HG02943 (cell line): ENCODE data around the gene PPARG.
"Not testable (repeated sequence)": the region's sequence is repeated elsewhere in the genome, so short reads cannot be mapped to it uniquely, and the experiment has no call there.

Source experiments
- ATAC-seq: cut with Tn5 transposase; IDR thresholded peaks from one replicate; pipeline ENCODE4 v1.9.1; 2021; ENCODE audit warnings: mild to moderate bottlenecking, low read depth, moderate library complexity; ENCODE audit not compliant: unreplicated experiment

The PPARG gene

DNA sequence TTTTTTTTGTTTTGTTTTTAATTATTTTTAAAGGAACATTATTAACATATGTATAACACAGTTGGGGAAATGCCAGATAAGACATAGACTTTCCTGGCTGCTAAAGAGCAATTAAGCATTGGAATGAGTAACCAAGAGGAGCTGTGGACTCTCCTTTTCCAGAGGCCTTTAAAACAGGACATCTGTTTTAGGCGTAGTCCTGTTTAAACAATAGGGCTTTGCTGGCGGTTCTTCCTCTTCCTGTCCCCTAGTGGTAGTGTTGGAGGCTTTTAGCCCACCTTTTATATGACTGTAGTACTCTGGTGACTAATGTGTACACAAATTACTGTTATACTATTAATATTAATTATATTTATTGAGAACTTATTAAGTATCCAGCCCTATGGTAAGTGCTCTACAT is 81.9 kb downstream of the PPARG start:
- ATAC-seq, result no peak

DNA sequence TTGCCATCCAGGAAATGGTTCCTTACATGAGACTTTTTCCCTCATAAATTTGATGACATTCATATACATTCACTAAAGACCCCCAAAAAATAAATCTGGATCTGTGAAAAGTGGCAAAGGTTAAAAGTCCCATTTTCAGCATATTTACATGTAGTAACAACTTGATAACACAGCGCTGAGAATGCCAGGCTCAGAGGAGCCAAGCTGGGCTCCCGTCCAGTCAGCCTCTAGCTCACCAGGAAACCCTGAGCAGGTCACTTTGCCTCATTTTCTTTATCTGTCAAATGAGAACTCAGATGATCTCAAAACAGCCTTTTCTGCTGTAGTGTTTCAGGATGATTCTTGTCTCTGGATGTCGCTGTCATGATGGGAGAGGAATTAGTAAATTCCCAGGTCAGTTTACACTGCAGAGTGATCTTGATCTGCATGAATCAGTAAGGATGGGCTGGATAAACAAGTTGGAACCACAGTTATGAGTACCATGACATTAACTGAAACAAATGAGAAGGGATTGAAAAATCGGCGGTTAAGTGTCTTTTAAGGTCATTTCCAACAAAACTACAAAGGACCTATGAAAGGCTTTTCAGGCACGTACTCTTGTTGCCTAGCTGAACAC is 82.8 kb downstream of the PPARG start:
- no peak for ATAC-seq

DNA sequence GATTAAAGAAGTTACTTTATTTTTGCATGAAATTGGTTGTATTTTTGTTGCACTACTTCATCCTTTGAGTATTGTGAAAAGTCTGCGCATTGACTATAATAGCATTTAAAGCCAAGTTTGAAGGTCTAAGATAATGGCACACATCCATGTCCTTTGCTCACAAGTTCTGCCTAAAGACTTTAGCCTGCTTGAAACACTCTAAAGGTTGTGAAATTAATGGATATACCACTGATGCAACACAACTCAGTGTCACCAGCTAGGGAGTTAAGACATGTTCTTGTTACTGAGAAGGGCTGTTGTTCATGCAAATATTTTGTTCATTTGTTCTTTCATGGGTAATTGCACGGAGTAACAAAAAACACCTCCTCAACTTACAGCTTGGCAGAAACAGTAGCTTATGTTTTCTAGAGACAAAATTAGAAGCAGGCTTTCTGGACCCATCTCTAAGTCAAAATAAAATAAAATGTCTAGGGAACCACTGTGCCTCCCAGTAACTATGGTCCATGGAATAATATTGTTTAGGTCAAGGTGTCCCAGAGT is 83.9 kb downstream of the PPARG start:
- ATAC-seq, result no peak

DNA sequence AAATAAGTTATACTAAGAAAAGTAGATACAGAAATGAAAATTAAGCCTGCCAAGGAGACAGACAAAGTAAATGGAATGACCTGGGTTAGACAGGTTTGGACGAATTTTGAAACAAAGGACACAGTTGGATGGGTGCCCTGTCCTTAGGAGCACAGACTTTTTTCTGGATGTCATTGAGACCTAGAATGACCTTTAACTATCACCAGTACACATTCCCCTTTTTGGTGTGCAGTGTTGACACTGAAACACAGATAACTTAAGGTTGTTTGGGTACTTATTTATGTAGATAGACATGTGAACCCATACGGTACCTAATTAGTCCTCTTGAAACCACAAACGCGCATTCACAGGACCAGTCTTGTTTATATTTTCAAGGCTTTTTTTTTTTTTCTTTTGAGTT is 86.7 kb downstream of the PPARG start:
- no peak for ATAC-seq

DNA sequence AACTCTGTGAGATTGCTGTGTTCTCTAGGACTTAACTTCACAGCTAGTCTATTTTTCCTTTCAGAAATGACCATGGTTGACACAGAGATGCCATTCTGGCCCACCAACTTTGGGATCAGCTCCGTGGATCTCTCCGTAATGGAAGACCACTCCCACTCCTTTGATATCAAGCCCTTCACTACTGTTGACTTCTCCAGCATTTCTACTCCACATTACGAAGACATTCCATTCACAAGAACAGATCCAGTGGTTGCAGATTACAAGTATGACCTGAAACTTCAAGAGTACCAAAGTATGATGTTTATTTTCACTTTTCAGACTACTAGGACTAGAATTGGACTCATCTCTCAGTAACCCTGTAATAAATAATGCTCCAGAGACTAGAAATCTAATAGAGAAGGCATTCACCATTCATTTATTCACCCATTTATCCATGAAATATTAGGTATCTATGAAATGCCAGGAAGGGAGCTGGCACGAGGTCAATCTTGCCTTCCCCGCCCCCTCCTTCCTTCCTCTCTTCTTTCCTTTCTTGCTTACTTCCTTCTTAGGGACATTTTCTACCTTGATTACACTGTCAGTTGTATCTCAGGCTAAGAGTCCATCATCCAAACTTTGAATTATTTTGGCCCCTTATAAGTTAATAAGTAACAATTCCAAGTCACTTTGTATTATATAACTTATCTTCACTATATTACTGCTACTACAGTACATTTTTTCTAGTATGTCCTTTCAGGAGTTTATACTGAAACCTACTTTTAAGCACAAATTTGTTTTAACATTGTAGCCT is 91.0 kb downstream of the PPARG start:
- no peak for ATAC-seq

DNA sequence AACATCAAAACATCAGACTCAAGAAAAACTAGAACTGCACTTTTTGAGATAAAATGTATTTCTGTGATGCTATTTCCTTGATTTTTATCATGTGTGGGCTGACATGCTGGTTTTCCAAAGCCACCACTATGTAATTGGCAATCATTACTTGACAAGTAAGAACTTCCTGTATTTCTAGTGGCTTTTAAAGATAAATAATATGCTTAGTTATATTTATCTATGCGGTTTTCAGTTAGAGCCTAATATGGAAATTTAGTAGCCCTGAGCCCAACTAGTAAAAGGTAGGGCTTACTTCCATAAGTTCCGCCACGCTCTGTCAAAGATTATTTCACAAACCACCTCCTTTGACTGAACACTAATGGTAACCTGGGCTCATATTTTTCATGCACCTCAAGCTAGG is 91.6 kb downstream of the PPARG start:
- no peak for ATAC-seq

DNA sequence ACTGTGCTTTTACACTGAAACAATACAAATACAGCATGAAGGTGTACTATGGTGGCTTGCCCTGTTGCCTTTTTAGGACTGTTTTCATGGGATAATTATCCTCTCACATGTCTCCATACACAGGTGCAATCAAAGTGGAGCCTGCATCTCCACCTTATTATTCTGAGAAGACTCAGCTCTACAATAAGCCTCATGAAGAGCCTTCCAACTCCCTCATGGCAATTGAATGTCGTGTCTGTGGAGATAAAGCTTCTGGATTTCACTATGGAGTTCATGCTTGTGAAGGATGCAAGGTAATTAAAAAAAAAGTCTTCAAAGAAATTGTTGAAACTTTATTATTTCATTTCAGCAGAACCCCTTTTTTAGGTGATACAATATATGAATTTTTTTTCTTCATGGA is 92.3 kb downstream of the PPARG start:
- ATAC-seq, result no peak

DNA sequence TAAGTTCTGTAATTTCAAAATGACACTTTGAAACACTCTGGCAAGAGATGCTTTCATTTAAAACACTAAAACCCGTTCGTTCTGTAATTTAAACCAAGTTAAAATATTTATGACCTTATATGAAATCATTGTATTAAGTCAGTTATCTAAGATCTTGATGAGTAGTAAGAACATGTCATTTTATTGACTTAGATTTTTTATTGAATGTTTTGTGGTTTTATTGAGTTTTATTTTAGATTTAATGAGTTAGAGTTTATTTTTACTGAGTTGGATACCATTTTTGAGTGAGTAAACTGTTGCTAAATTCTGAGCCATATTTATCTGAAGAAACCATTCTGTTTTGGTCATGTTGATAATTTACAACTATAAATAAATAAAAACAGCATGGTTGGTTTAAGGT is 94.3 kb downstream of the PPARG start:
- no peak for ATAC-seq

DNA sequence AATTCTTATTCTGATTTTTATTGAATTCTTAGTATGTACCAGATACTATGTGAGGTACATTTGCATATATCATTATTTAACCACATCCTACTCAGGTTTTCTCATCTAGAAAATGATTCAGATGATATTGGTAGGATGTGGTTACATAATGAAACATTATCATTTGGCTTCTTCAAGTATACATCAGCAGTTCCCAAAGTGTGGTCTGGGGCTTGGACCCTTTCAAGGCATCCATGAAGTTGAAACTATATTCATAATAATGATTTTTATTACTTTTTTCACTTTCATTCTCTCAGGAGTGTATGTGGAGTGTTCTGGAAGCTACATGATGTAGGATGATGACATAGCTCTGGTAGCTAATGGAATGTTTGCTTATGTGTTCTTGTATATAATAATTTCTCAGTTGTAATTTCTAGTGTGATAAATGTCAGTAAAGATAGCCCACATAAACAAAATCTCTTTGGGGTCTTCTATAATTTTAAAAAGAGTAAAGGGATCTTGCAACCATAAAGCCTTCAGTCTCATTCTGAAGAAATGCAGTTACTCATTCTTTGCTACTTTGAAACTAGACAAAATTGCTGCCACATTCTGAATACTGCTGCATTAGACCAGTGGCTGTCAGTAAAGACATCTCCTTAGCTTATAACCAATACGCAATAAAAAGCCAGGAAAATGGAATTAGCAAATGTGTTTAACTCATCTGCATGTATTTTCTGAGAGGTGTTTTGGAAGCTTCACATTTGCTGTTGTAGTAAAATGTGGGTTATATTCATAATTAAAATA is 95.8 kb downstream of the PPARG start:
- no peak for ATAC-seq

DNA sequence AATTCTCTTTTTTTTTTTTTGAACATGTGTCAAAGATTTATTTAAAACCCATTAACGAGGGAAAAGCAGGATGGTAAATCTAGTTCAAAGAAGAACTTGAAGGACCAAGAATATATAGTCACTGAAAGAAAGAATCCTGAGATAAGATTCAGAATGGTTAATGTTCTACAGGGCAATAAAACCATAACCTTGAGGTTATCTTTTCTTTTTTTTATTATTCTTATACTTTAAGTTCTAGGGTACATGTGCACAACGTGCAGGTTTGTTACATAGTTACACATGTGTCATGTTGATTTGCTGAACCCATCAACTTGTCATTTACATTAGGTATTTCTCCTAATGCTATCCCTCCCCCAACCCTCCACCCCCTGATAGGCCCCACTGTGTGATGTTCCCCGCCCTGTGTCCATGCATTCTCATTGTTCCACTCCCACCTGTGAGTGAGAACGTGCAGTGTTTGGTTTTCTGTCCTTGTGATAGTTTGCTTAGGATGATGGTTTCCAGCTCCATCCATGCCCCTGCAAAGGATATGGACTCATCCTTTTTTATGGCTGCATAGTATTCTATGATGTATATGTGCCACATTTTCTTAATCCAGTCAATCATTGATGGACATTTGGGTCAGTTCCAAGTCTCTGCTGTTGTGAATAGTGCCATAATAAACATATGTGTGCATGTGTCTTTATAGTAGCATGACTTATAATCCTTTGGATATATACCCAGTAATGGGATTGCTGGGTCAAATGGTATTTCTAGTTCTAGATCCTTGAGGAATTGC is 97.8 kb downstream of the PPARG start:
- not testable (repeated sequence) for ATAC-seq

DNA sequence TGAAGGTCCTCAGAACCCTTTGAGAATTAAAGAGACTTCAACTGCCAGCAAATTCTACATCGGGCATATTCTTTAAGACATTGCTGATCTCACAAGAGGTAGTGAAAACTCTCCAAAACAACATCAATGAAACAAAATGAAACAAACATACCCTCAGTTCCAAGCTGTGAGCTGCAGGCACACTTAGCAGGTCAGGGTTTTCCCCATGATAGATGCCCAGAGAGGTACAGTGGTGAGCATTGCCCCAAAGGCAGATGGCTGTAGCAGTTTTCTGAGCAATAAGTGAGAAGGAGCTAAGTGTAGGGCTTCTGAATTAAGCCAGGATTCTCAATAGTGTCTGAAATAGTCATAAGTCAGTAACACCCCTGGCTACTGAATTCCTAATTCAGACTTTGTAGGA is 99.3 kb downstream of the PPARG start:
- no peak for ATAC-seq

DNA sequence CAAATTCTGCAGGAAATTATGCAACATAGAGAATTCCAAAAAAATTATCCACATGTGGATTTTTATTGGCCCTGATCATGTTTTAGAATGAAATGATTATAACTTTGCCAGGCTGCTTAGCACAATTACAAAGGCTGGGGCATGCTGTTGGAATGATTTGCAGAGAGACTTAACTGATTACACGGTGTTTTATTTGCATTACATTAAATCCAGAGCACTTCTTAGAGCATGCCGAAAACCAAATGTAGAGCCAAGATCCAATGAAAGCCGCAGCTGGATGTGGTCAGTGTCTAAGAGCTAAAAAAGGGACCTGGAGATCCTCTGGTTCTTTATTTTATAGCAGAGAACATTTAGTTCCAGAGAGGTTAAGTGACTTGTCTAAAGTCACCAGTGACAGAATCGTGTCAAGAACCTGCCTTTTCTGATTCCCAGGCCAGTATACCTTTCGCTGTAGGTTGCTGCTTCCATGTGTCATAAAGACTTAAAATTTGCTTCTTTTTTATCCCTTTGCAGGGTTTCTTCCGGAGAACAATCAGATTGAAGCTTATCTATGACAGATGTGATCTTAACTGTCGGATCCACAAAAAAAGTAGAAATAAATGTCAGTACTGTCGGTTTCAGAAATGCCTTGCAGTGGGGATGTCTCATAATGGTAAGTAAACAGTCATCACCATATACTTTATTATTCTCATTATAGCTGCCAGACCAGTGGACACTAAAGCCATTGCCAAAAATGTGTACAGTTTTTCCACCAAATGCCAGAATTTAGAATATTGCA is 103.4 kb downstream of the PPARG start:
- no peak for ATAC-seq

DNA sequence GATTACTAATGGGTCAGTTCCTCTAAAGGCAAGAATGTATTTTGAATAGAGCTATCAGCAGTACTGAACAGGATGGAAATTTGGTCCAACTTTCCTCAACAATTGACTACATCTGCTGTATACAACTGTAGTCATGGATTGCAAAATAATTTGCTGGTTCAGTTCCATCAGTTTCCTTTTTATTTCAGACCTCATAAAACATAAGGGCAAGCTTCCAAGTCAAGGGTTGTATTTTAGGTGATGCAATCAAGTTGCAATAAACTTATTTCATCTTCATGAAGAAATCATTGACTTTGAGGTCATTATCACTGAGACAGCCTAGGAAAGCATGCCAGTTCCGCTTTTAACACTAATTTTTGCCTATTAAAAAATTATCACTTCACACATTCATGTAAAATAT is 105.0 kb downstream of the PPARG start:
- no peak for ATAC-seq

DNA sequence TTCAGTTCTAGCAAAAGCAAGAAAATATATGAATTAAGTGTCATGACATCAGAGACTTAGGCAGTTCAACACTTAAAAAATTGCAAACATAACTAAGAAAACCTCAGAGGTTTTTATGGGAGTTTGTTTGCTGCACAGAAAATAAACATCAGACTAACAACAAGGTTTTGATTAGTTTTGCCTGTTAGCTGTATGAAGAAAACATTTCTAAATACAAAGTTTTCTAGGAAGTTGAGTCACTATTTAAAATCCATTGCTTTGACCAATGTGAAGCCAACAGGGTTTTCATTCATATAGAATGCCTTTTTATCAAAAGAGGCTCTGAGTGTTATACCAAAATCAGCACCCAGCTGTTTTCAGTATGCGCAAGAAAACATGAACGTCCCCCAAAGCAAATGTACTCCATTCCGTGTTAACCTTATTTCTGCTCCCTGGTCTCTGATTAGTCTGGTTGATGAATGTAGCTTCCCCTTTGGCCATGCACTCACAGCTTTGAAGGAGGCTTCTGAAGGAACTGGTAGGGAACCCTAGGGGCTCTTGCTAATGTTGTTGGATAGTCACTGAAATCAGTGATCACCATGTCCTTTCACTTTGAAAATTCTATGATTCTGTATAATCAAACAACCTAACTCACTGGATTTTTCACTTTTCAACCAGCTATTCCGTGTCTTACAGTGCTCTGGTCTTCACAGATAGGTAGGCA is 105.8 kb downstream of the PPARG start:
- ATAC-seq, result no peak

DNA sequence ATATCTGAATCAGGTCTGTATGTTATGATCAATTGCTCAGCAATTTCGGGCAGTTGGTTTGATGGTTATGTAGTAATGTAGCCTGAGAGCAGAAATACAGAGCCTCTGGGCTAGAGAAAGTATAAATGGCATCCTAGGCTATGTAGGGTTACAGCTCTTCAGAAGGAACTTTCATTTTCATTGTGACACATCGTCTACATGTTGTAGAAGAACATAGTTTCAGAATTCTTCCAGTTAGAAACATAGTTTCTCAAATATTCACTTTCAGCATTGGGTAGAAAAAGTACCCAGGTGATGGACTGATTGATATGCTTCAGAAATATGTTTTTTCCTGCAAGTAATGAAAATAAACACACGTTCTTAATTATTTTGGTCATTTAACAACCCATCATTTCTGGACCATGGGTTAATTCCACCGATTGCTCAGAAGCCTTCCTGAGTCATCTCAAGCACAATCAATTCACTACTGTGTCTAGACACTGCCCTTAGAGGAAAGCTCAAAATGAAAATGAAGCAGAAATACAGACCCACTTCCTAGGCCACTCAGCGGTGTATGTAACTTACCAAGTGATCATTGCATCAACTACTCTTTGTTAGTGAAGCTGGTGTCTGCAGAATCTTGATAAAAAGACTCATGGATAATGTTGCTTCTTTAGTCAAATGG is 106.6 kb downstream of the PPARG start:
- peak; percentile 96 for ATAC-seq

DNA sequence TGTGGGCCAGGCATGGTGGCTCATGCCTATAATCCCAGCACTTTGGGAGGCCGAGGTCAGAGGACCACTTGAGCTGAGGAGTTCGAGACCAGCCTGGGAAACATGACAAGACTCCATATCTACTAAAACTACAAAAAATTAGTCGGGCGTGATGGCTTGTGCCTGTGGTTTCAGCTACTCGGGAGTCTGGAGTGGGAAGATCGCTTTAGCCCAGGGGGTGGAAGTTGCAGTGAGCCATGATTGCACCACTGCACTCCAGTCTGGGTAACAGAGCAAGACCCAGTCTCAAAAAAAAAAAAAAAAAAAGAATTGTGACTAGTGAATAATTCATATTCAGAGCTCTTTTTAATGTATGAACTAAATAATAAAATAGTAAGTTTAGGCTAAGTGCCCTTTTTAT is 107.6 kb downstream of the PPARG start:
- no peak for ATAC-seq

DNA sequence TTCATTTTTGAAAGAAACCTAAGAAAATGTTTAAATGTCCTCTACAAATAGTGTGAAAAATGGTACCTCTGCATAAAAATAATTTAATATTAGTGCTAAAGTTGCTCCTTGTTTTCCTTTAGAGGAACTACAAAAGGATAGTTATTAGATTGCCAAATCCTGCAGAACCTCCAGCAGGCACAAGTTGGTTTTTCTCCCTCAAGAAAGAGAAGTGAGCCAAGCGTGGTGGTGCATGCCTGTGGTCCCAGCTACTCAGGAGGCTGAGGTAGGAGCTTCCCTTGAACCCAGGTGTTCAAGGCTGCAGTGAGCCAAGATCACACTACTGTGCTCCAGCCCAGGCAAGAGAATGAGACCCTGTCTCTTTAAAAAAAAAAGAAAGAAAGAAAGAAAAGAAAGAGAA is 110.4 kb downstream of the PPARG start:
- ATAC-seq, result no peak

DNA sequence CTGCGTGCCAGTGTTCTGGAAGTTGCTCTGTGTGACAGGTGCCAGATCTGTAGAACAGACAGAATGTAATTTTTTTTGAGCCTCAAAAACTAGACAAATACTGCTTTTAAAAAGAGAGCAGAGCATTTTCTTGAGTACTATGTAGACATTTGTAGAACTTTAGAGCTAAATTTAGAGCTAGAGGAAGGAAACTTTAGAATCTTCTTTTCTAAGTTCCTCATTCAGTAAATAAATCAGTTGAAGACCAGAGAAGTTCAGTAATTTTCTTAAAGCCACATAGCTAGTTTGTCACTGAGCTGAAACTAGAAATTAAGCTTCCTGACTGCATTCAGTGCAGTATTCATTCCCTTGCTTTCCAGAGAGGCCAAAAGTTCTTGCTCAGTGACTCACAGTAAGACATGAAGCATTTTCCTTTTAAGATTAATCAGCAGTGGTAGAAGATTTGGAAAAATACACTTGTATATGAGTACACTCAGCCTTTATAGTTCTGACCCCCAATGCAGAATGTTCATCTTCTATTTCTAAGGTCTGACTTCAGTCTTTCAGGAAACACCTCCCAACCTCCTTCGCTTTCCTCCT is 111.8 kb downstream of the PPARG start:
- no peak for ATAC-seq
